ENCODE results near the gene ANKRD11.
"Not testable (repeated sequence)": the region's sequence is repeated elsewhere in the genome, so short reads cannot be mapped to it uniquely, and the experiment has no call there.

ANKRD11 gene

GRCh38 chr16:89450537-89450936, 39.8 kb downstream of the ANKRD11 start:
- DNase-seq (ENCODE audit: low spot score): no peak

- no peak for DNase-seq (ENCODE audit: low spot score)
Observed at GRCh38 chr16:89449726-89450335, 40.5 kb downstream of the ANKRD11 start.

GRCh38 chr16:89448656-89449055, 41.7 kb downstream of the ANKRD11 start:
- DNase-seq (ENCODE audit: low spot score): no peak

GRCh38 chr16:89446975-89447293, 43.4 kb downstream of the ANKRD11 start:
- DNase-seq (ENCODE audit: low spot score): no peak

- no peak for DNase-seq (ENCODE audit: low spot score)
Observed at GRCh38 chr16:89446136-89446974, 44.0 kb downstream of the ANKRD11 start.

DNA sequence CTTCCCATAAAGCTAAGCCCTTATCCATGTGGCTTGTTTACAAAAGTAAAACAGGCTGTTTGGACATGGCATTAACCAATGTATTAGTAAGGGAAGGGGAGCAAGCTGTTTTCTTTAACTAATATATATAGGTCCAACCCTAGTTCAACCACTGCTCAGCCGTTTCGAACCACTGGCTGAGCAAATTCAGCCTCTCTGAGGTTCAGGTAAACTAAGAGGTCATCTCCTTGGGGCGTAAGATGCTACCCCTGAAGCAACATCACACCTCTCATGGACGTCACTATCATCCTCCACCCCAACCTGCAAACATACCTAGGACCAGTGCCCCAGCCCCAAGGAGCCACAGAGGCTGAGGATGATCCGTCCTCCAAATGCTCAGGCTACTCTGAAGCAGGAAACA, 45.2 kb downstream of the ANKRD11 start:
- DNase-seq (ENCODE audit: low spot score): no peak

DNA sequence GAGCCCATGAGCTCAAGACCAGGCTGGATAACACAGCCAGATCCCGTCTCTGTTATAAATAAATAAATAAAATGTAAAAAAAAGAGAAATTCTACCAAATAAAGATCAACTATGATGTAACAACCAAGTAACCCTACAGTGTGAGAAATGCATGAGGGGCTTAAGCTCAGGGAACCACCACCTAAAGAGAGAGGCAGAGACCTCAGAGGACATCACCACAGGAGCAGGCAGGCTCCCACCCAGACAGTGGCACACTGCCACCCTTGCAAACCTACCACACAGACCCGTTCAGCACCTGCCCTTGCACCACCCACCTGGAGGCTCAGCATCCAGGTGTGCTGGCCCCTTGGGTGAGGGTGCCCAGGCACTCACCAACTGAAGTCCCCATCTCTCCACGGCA, 45.6 kb downstream of the ANKRD11 start:
- no peak for DNase-seq (ENCODE audit: low spot score)

DNA sequence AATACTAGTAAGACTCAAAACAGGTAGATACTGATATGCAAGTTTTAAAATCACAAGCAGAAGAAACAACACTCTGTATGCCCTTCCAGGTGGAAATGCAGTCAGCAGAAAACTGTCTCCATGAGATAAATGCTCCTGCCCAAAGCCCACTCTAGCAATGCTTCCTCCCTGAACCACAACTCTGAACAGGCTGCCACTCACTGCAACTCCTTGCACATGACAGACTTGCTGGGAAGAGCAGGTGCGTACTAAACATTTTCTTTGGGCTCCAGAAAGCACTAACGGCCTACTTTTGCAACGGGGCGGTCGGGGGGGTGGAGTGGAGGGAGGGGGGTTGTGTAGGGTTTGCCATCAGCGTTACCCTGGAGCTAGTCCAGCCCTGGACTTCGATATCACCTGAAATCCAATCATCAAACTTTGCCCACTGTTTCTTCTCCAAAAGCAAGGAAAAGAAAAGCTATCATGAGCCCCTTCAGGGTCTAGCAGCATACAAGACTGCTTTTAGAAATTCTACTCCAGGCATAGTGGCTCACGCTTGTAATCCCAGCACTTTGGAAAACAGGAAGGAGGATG, 46.1 kb downstream of the ANKRD11 start:
- no peak for DNase-seq (ENCODE audit: low spot score)

DNA sequence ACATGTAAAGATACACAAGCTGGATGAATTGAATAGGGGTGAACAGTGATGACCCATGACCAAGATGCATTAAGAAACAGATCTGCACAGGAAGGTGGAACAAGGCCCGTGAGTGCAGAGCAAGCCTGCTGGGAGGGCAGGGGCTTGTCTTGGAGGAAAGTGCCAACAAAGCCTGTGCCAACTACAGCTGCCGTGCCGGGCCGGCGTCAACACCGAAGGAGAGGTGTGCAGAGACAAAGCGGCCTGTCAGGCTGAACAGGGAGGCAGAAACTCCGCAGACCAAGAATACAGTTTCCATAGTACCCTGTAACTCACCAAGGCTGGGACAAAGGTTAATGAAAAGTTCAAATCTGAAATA, 46.7 kb downstream of the ANKRD11 start:
- no peak for DNase-seq (ENCODE audit: low spot score)

GRCh38 chr16:89442990-89443726, 47.2 kb downstream of the ANKRD11 start:
- peak; percentile 47 for DNase-seq (ENCODE audit: low spot score)

- no peak for DNase-seq (ENCODE audit: low spot score)
Observed at GRCh38 chr16:89442588-89442987, 47.8 kb downstream of the ANKRD11 start.

DNA sequence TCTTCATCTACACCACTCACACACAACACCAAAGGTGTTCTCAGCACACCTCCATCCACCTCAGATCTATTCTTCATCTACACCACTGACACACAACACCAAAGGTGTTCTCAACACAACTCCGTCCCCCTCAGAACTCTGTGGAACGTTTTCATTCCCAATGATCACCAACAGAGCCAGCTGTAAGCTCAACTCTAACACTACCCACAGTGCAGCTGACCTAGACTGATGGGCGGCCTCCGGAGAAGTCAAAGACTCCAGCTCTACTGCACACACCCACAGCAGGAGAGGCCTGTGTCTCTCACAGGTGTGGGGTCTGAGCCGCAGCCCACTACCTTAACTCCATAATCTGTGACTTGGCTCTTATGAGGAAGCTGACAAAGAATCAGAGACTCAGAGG, 50.7 kb downstream of the ANKRD11 start:
- DNase-seq (ENCODE audit: low spot score): no peak

DNA sequence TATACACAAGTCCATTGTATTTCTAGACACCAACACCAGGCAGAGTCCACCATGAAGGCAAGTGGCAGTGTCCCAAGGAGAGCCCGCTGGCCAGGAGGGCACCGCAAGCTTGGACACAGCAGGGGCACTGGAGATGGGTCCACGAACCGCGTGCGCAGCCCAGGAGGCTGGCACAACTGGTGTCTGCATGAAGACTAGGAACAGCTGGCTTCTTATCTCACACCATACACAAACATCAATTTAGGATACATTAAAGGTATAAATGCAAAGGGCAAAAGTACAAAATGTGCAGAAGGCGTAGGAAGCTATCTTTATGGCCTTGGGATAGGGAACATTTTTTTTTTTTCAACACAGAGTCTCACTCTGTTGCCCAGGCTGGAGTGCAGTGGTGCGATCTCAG, 52.4 kb downstream of the ANKRD11 start:
- no peak for DNase-seq (ENCODE audit: low spot score)

GRCh38 chr16:89437251-89437987, 52.9 kb downstream of the ANKRD11 start:
- no peak for DNase-seq (ENCODE audit: low spot score)

DNA sequence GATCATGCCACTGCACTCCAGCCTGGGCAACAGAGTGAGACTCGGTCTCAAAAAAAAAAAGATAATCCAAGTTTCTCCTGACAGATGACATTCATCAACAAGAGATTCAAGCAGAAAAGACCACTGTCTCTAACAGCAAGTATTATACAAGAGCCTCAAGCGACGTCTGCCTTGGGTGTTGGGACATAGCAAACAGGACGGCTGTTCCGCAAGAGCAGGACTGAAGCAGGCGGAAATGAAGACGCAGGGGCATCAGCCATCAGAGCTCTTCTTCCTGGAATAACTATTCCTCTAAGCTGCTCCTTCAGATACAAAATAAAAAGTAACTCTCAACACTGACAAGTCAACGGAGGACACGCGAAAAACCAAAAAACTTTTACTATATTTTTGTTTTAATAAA, 54.0 kb downstream of the ANKRD11 start:
- DNase-seq (ENCODE audit: low spot score): no peak

DNA sequence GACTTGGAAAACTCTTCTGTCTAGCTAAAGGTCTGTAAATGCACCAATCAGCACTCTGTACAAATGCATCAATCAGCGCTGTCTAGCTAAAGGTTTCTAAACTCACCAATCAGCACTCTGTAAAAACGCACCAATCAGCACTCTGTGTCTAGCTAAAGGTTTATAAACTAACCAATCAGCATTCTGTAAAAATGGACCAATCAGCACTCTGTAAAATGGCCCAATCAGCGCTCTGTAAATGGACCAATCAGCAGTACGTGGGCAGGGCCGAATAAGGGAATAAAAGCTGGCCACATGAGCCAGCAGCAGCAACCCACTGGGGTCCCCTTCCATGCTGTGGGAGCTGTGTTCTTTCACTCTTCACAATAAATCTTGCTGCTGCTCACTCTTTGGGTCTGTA, 55.3 kb downstream of the ANKRD11 start:
- DNase-seq (ENCODE audit: low spot score): not testable (repeated sequence)

GRCh38 chr16:89434490-89434889, 55.9 kb downstream of the ANKRD11 start:
- DNase-seq (ENCODE audit: low spot score): no peak

DNA sequence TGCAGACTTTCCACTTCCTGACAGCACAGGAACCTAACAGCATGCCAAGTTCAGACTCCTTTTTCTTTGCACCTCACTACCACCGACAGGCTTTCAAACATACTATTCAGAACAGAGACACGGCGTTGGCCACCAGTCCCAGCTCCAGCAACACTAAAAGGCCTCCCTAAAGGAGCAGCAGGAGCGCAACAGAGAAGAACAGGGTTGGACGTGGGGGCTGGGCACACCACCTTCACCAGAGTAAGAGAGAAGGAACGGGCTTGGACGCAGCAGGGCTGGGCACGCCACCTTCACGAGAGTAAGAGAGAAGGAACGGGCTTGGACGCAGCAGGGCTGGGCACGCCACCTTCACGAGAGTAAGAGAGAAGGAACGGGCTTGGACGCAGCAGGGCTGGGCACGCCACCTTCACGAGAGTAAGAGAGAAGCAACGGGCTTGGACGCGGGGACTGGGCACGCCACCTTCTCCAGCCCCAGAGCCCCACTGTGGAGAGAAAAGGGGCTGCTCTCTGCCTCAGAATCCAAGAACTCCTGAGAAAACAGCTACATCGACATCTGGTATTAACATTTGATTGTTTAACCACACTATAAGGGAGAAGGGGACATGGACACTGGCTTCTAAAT, 56.9 kb downstream of the ANKRD11 start:
- DNase-seq (ENCODE audit: low spot score): not testable (repeated sequence)

- DNase-seq (ENCODE audit: low spot score): no peak
Observed at GRCh38 chr16:89431630-89432029, 58.7 kb downstream of the ANKRD11 start.

DNA sequence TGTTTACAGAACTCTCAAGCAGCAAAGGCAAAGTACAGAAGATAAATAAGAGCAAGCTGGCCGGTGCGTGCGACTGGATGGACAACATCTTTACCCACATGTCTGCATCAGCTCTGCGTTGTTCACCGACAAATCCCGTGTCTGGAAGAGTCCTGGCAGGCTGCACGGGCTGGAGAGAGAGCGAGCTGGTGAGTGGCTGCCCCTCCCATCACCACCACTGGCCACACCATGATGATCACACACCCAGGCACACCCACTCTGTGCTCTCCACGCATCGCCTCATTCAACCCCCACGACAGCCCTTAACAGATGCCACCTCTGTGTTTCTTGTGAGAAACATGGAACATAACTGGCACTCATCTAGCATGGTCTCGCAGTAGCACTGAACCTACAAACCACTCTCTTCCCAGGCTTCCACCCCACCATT, 59.2 kb downstream of the ANKRD11 start:
- DNase-seq (ENCODE audit: low spot score): no peak

DNA sequence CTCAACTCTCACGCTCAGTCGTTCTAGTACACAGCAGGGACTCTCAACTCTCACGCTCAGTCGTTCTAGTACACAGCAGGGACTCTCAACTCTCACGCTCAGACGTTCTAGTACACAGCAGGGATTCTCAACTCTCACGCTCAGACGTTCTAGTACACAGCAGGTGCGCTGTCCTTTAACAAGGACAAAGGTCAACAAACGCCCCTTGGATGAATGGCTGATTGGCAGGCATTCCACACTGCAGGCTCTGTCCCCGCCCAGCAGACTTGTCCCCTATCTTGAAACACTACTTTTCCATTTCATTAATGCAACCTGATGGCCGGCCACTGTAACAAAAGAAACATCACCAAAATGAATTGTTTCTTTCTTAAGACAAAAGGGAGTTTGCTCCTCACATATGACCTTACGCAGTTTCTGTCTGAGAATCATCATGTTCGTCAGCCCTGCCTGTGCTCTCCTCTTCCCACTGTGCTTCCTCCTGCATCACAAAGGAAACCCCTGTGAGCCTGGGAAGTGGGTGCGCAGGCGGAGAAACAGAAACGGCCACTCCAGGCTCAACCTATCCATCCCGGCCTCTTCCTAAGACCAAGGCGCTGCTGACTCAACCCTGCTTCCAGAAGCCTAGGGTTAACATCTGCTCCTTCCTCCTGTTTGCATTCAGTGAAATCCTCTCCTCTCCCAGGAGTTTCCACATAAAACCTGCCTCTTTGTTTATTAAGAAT, 59.8 kb downstream of the ANKRD11 start:
- no peak for DNase-seq (ENCODE audit: low spot score)

Data from LoVo (cell line).